K562 (cell line): ENCODE results near the gene LSM4. TPM values are rescaled to one million over a fixed set of nuclear protein-coding genes. Genes with fewer than 3 reads are reported as not detected.

Experiments
- BACH1 ChIP-seq: fragments of 200-800 bp; sonication (Bioruptor generic); IDR thresholded peaks from 2 replicates; pipeline ENCODE4 v1.6.1; 2016; ENCODE audit warnings: missing genetic modification characterization, missing compliant biosample characterization
- CAMTA2 ChIP-seq: fragments of 250-450 bp; sonication (Bioruptor Pico); conservative IDR thresholded peaks from 2 replicates; pipeline ENCODE4 v1.5.1; 2022
- CBFA2T3 ChIP-seq: fragments of 450-650 bp; IDR thresholded peaks from 2 replicates; pipeline ENCODE4 v1.6.1; 2017
- CCAR2 ChIP-seq: fragments of 200-400 bp; formaldehyde crosslinking; IDR thresholded peaks from 2 replicates; pipeline ENCODE4 v1.6.1; 2017; ENCODE audit warnings: mild to moderate bottlenecking, low read depth, low read length
- CXXC5 ChIP-seq: fragments of 250-450 bp; sonication (Bioruptor Pico); IDR thresholded peaks from 2 replicates; pipeline ENCODE4 v1.8.0; 2022; ENCODE audit warnings: inconsistent platforms, mild to moderate bottlenecking, moderate library complexity
- HLTF ChIP-seq: fragments of 450-650 bp; IDR thresholded peaks from 2 replicates; pipeline ENCODE4 v1.6.1; 2016
- MAFG ChIP-seq: fragments of 450-650 bp; conservative IDR thresholded peaks from 2 replicates; pipeline ENCODE4 v1.6.1; 2016; ENCODE audit warnings: missing genetic modification characterization, missing compliant biosample characterization
- MYBL2 ChIP-seq, 2 experiments: fragments of 450-650 bp in 1 of 2; sonication (generic) in 1 of 2; formaldehyde crosslinking in 1 of 2; IDR thresholded peaks; 2 replicates each; pipeline versions ENCODE4 v1.6.1 to v1.8.1; 2017 to 2022; ENCODE audit warnings: borderline replicate concordance in 1 of 2, inconsistent platforms in 1 of 2, low read depth in 1 of 2, mild to moderate bottlenecking in 1 of 2, missing genetic modification reagents in 1 of 2, moderate library complexity in 1 of 2
- PCBP1 ChIP-seq: fragments of 200-400 bp; formaldehyde crosslinking; IDR thresholded peaks from 2 replicates; pipeline ENCODE4 v1.6.1; 2018; ENCODE audit warnings: mild to moderate bottlenecking, low read depth, low read length; ENCODE audit not compliant: poor library complexity, severe bottlenecking
- SIN3A ChIP-seq, 2 experiments: fragments of 150-350 bp in 1 of 2; IDR thresholded peaks; 2 replicates each; pipeline ENCODE4 v1.6.1; 2011 to 2016; ENCODE audit warnings: borderline replicate concordance in 2 of 2, low read depth in 2 of 2, low read length in 2 of 2, mild to moderate bottlenecking in 2 of 2, moderate library complexity in 2 of 2; ENCODE audit not compliant: control insufficient read depth in 1 of 2
- U2AF2 ChIP-seq: fragments of 200-400 bp; formaldehyde crosslinking; optimal IDR thresholded peaks from 2 replicates; pipeline ENCODE3; 2017; ENCODE audit warnings: low read depth, mild to moderate bottlenecking, low read length
- ZBED1 ChIP-seq: IDR thresholded peaks from 2 replicates; pipeline ENCODE4 v1.6.1; 2014
- ZNF75A ChIP-seq: fragments of 450-650 bp; formaldehyde crosslinking; IDR thresholded peaks from 2 replicates; pipeline ENCODE4 v1.4.0; 2020; ENCODE audit warnings: mild to moderate bottlenecking
- ZNF778 ChIP-seq: fragments of 450-650 bp; formaldehyde crosslinking; IDR thresholded peaks from 2 replicates; pipeline ENCODE4 v1.4.0; 2020; ENCODE audit warnings: mild to moderate bottlenecking, moderate library complexity
- polyA plus RNA-seq, 8 experiments: library from polyadenylated mRNA; depleted of rRNA in 4 of 8; stranded (reverse) in 5 of 8; unstranded in 3 of 8; fragments of >200 nt; fragmentation: Nextera tagmentation in 2 of 8; fragmentation: Illumina TruSeq in 1 of 8; extraction: Ambion mirVana in 2 of 8; extraction: Trizol in 1 of 8; gene quantifications; 2 replicates each; pipeline versions ENCODE4 v1.2.1 to v1.2.3, GENCODE V29; 2011 to 2014; ENCODE audit warnings: inconsistent platforms in 1 of 8, missing spikeins in 1 of 8
- total RNA-seq, 7 experiments: library from RNA; depleted of rRNA in 6 of 7; stranded (reverse); fragments of >200 nt in 6 of 7; fragmentation: Illumina TruSeq in 2 of 7; extraction: Trizol in 2 of 7; gene quantifications; 2 replicates each; pipeline versions ENCODE4 v1.2.1 to v1.2.3, GENCODE V29; 2011 to 2021; ENCODE audit warnings: low replicate concordance in 1 of 7
- TF ChIP-seq, protein P1 (sequence below): sonication (generic); formaldehyde crosslinking; IDR thresholded peaks from 2 replicates; pipeline ENCODE4 v1.8.1; 2022; ENCODE audit warnings: missing genetic modification reagents
- TF ChIP-seq, protein P2 (sequence below): IDR thresholded peaks from 2 replicates; pipeline ENCODE4 v1.6.1; 2011; ENCODE audit not compliant: insufficient read length; ENCODE audit errors: extremely low read depth
- TF ChIP-seq, protein P3 (sequence below): fragments of 450-650 bp; IDR thresholded peaks from 2 replicates; pipeline ENCODE4 v1.6.1; 2018; ENCODE audit not compliant: partially characterized antibody
- TF ChIP-seq, protein P4 (sequence below), 2 experiments: IDR thresholded peaks; 2 replicates each; pipeline ENCODE4 v1.6.1; 2012; ENCODE audit warnings: improper control_type of control experiment in 2 of 2, low read depth in 2 of 2, low read length in 2 of 2, borderline replicate concordance in 1 of 2

The LSM4 gene
- total and polyA plus RNA-seq, 9 of the 15 experiments (the other 6 are each of a cell fraction or from before 2014, with no cell fraction given) = 11.9 to 763 (median 202) TPM

DNA sequence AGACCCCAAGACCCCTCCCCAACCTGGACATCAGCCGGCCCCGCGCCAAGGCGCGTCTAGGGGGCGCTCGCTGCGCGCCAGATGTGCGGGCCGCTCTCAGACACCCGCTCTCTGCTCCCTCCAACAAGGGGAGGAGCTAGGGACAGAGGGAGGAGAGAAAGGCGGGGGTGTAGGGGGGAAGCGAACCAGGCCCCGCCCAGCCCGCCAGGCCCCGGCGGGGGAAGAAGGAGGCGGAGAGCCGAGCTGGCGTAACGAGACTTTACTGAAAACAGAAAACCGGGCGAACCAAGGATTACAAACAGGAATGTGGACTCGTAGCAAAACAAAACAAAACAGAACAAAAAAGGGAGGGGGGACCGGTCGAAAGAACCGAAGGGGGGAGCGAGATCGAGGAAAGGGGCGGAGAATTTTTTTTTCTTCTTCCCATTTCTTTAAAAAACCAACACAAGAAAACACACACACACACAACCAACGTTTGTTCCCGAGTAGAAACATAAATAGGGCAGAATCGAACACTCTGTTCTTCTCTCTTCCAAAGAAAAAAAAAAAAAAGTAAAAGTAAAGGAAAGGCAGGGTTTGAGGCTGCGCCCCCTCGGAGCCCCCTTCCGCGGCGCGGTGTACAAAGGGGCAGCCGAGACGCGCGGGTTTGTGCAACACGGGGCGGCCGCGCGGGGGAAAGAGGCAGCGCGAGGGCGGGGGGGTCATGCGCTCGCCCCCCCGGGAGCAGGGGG, 43.2 kb downstream of the LSM4 start (continued):
- TF ChIP-seq, protein P1, sequence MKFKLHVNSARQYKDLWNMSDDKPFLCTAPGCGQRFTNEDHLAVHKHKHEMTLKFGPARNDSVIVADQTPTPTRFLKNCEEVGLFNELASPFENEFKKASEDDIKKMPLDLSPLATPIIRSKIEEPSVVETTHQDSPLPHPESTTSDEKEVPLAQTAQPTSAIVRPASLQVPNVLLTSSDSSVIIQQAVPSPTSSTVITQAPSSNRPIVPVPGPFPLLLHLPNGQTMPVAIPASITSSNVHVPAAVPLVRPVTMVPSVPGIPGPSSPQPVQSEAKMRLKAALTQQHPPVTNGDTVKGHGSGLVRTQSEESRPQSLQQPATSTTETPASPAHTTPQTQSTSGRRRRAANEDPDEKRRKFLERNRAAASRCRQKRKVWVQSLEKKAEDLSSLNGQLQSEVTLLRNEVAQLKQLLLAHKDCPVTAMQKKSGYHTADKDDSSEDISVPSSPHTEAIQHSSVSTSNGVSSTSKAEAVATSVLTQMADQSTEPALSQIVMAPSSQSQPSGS (CRISPR knock-in tag) = no peak
- TF ChIP-seq MAFG (tag) (no peak), CXXC5 (0 out of 2 replicates have a peak, but pooled peaks have one; percentile 52), CBFA2T3 (no peak), CCAR2 (no peak), MYBL2 (IDR thresholded peaks at IDR 0.05; ENCODE audit: low read depth) (no peak), MYBL2 (CRISPR knock-in tag; IDR thresholded peaks at IDR 0.05; ENCODE audit: borderline replicate concordance) (no peak), HLTF (peak; percentile 63; the same call in 1 of the 2 replicates), SIN3A (IDR thresholded peaks at IDR 0.05; ENCODE audit: borderline replicate concordance in 2 of 2, control insufficient read depth in 1 of 2, low read depth in 2 of 2, low read length in 2 of 2) (no peak; a peak in 1 of 4 replicates), PCBP1 (no peak), ZNF778 (no peak), ZNF75A (no peak), ZBED1 (peak; percentile 89; the same call in 1 of the 2 replicates), CAMTA2 (CRISPR knock-in tag) (no peak), U2AF2 (no peak), BACH1 (tag) (no peak; the same call in 1 of the 2 replicates)
- TF ChIP-seq, protein P2, sequence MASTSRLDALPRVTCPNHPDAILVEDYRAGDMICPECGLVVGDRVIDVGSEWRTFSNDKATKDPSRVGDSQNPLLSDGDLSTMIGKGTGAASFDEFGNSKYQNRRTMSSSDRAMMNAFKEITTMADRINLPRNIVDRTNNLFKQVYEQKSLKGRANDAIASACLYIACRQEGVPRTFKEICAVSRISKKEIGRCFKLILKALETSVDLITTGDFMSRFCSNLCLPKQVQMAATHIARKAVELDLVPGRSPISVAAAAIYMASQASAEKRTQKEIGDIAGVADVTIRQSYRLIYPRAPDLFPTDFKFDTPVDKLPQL = no peak
- TF ChIP-seq, protein P3, sequence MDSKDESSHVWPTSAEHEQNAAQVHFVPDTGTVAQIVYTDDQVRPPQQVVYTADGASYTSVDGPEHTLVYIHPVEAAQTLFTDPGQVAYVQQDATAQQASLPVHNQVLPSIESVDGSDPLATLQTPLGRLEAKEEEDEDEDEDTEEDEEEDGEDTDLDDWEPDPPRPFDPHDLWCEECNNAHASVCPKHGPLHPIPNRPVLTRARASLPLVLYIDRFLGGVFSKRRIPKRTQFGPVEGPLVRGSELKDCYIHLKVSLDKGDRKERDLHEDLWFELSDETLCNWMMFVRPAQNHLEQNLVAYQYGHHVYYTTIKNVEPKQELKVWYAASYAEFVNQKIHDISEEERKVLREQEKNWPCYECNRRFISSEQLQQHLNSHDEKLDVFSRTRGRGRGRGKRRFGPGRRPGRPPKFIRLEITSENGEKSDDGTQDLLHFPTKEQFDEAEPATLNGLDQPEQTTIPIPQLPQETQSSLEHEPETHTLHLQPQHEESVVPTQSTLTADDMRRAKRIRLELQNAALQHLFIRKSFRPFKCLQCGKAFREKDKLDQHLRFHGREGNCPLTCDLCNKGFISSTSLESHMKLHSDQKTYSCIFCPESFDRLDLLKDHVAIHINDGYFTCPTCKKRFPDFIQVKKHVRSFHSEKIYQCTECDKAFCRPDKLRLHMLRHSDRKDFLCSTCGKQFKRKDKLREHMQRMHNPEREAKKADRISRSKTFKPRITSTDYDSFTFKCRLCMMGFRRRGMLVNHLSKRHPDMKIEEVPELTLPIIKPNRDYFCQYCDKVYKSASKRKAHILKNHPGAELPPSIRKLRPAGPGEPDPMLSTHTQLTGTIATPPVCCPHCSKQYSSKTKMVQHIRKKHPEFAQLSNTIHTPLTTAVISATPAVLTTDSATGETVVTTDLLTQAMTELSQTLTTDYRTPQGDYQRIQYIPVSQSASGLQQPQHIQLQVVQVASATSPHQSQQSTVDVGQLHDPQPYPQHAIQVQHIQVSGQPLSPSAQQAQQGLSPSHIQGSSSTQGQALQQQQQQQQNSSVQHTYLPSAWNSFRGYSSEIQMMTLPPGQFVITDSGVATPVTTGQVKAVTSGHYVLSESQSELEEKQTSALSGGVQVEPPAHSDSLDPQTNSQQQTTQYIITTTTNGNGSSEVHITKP = no peak
- TF ChIP-seq, protein P4, sequence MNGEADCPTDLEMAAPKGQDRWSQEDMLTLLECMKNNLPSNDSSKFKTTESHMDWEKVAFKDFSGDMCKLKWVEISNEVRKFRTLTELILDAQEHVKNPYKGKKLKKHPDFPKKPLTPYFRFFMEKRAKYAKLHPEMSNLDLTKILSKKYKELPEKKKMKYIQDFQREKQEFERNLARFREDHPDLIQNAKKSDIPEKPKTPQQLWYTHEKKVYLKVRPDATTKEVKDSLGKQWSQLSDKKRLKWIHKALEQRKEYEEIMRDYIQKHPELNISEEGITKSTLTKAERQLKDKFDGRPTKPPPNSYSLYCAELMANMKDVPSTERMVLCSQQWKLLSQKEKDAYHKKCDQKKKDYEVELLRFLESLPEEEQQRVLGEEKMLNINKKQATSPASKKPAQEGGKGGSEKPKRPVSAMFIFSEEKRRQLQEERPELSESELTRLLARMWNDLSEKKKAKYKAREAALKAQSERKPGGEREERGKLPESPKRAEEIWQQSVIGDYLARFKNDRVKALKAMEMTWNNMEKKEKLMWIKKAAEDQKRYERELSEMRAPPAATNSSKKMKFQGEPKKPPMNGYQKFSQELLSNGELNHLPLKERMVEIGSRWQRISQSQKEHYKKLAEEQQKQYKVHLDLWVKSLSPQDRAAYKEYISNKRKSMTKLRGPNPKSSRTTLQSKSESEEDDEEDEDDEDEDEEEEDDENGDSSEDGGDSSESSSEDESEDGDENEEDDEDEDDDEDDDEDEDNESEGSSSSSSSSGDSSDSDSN (IDR thresholded peaks at IDR 0.05; ENCODE audit: borderline replicate concordance in 1 of 2, low read depth in 2 of 2, low read length in 2 of 2) = peak; percentile 69 to 91; a peak in 2 of 4 replicates
